ENCODE measurements around the gene DTNBP1. TPM values are rescaled to one million over a fixed set of nuclear protein-coding genes. Genes with fewer than 3 reads are reported as not detected.

The DTNBP1 gene
- total and polyA plus RNA-seq, 2 of the 4 experiments (the other 2 are of a cell fraction): 4.8 to 18.7 TPM

GRCh38 chr6:15504581-15505350 is 158.1 kb downstream of the DTNBP1 start:
- 0 out of 2 replicates have a peak overlapping the region, but pooled peaks have one; percentile 7 for H3K9ac ChIP-seq (ENCODE audit: low read depth, low read length)
- no peaks in the 10 kb centered on the region for H3K9me3 ChIP-seq (ENCODE audit: control insufficient read depth, insufficient read depth, low read length)
- H3K36me3 ChIP-seq (ENCODE audit: control insufficient read depth, insufficient read depth, low read length): peaks cover 43% of the 10 kb centered on the region
- peak; percentile 83 for ATAC-seq (ENCODE audit: low read depth)
- no peak overlapping the region for H3K56ac ChIP-seq (ENCODE audit: extremely low read depth, insufficient read depth, low read length)
- dilution Hi-C loops (cut with HindIII; ENCODE audit: low sequenced_read_pairs, unreplicated experiment) (no loop called here), intact Hi-C loops (cut with micrococcal nuclease) (loop anchor here (5.0 kb wide), 1 partner anchor 118 kb away; no protein-coding TSS in a partner anchor), in situ Hi-C loops (cut with MboI; ENCODE audit: low sequenced_read_pairs) (no loop called here)
- H3K4me2 ChIP-seq (ENCODE audit: low read depth, low read length): peak overlapping the region; percentile 51
- no peak overlapping the region for H2BK15ac ChIP-seq (ENCODE audit: low read depth, low read length)
- no TSS peak for BruUV-seq (replicated peaks)
- no peak overlapping the region for H3K23ac ChIP-seq (ENCODE audit: low read depth, low read length)
- peak overlapping the region; percentile 16; the same call in 1 of the 2 replicates for H2BK120ac ChIP-seq (ENCODE audit: low read depth, low read length)
- H4K5ac ChIP-seq (ENCODE audit: low read depth, low read length): no peak overlapping the region
- peak overlapping the region; percentile 6 for H2BK5ac ChIP-seq (ENCODE audit: low read depth, low read length, poor library complexity, severe bottlenecking)
- peaks cover 36% of the 10 kb centered on the region for H3K4me1 ChIP-seq (ENCODE audit: control insufficient read depth, insufficient read depth, low read length)
- no peak overlapping the region for H2BK20ac ChIP-seq (ENCODE audit: low read depth, low read length)
- 5% methylated on average over 4 of the region's 26 CpGs; no CpG with 5 or more reads in 1 of the 2 experiments for WGBS, 2 experiments (ENCODE audit: extremely low coverage in 2 of 2, insufficient read length in 1 of 2)
- peaks cover 28% of the 10 kb centered on the region for H3K9me1 ChIP-seq (ENCODE audit: insufficient read depth, low read length)
- peak overlapping the region; percentile 23; the same call in 1 of the 2 replicates for H3K27ac ChIP-seq (ENCODE audit: insufficient read depth, low read length)
- POLR2A ChIA-PET (ENCODE audit: unreplicated experiment): no interaction called here
- H3K4ac ChIP-seq (ENCODE audit: low read depth, low read length): peak overlapping the region; percentile 33; the same call in 1 of the 2 replicates
- H4K91ac ChIP-seq (ENCODE audit: insufficient read depth, low read depth, low read length): no peak overlapping the region
- H4K8ac ChIP-seq (ENCODE audit: low read depth in 2 of 2, low read length in 2 of 2): peak overlapping the region in 1 of 2 experiments; percentile 27; a peak in 1 of 4 replicates
- no peak overlapping the region for H2AK5ac ChIP-seq (ENCODE audit: low read depth, low read length)
- peaks cover 93% of the 10 kb centered on the region for H4K20me1 ChIP-seq (ENCODE audit: insufficient read depth, low read length)
- H2AK9ac ChIP-seq (replicated peaks; ENCODE audit: low read depth, low read length, poor library complexity): peak overlapping the region; percentile 31
- peak overlapping the region; percentile 14; the same call in 1 of the 2 replicates for H3K18ac ChIP-seq (ENCODE audit: low read depth, low read length)
- DNase-seq: peak; percentile 98
- H3K14ac ChIP-seq (replicated peaks; ENCODE audit: low read depth, low read length): 0 out of 2 replicates have a peak overlapping the region, but pooled peaks have one; percentile 30
- peaks cover 25 to 85% of the 10 kb centered on the region in 2 experiments for H3K79me1 ChIP-seq (ENCODE audit: low read depth in 1 of 2, low read length in 2 of 2)
- H3K4me3 ChIP-seq (ENCODE audit: insufficient read depth, low read depth, low read length): peak overlapping the region; percentile 2; the same call in 1 of the 2 replicates
- CTCF ChIA-PET: interaction anchor here (0.6 to 1.3 kb wide), 7 partner anchors 9 to 1179 kb away, joined by 3 to 5 read pairs (median 3); no protein-coding TSS in a partner anchor
- H3K27me3 ChIP-seq (ENCODE audit: control insufficient read depth, insufficient read depth, low read length): no peaks in the 10 kb centered on the region
- H2AFZ ChIP-seq (replicated peaks; ENCODE audit: low read length, poor library complexity): peak overlapping the region; percentile 0
- TF ChIP-seq, protein P1, sequence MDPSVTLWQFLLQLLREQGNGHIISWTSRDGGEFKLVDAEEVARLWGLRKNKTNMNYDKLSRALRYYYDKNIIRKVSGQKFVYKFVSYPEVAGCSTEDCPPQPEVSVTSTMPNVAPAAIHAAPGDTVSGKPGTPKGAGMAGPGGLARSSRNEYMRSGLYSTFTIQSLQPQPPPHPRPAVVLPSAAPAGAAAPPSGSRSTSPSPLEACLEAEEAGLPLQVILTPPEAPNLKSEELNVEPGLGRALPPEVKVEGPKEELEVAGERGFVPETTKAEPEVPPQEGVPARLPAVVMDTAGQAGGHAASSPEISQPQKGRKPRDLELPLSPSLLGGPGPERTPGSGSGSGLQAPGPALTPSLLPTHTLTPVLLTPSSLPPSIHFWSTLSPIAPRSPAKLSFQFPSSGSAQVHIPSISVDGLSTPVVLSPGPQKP (IDR thresholded peaks at IDR 0.05; ENCODE audit: borderline replicate concordance, low read depth, low read length): no peak
- TF ChIP-seq CEBPB (IDR thresholded peaks at IDR 0.05; ENCODE audit: low read depth, low read length) (peak; percentile 93), FOS (IDR thresholded peaks at IDR 0.05; ENCODE audit: low read depth, low read length) (no peak), SMC3 (IDR thresholded peaks at IDR 0.05; ENCODE audit: low read depth, low read length) (0 out of 2 replicates have a peak, but pooled peaks have one; percentile 4), POLR2A (IDR thresholded peaks at IDR 0.05; ENCODE audit: low read depth, low read length) (peak; percentile 17; the same call in 1 of the 2 replicates), BHLHE40 (IDR thresholded peaks at IDR 0.05; ENCODE audit: low read depth, low read length) (peak; percentile 27; the same call in 1 of the 2 replicates), USF2 (IDR thresholded peaks at IDR 0.05; ENCODE audit: low read depth, low read length) (no peak), RFX5 (IDR thresholded peaks at IDR 0.05; ENCODE audit: low read depth, low read length) (no peak), MAFK (IDR thresholded peaks at IDR 0.05; ENCODE audit: low read depth, low read length) (peak; percentile 51), MAZ (IDR thresholded peaks at IDR 0.05; ENCODE audit: borderline replicate concordance, low read depth, low read length) (peak; percentile 65; the same call in 1 of the 2 replicates), CTCF (conservative IDR thresholded peaks at IDR 0.05; ENCODE audit: low read depth, low read length) (0 out of 2 replicates have a peak, but pooled peaks have one; percentile 19), RCOR1 (IDR thresholded peaks at IDR 0.05; ENCODE audit: insufficient replicate concordance, low read length) (no peak), NFE2L2 (IDR thresholded peaks at IDR 0.05; ENCODE audit: low read depth, low read length) (no peak)
